CD4-positive, alpha-beta T cell treated with Interleukin-21 for 1 hour (primary cell): ENCODE results near the gene NUP43.
"Not testable (repeated sequence)": the region's sequence is repeated elsewhere in the genome, so short reads cannot be mapped to it uniquely, and the experiment has no call there.

Source experiments
- DNase-seq: peaks from one replicate; pipeline ENCODE4 v3.0.0-alpha.2; 2020

The NUP43 gene

GRCh38 chr6:149746147-149746946 is at the start of gene NUP43:
NUP43 (minus strand) TSS chr6:149746529; CDS start chr6:149746495, 34 bp downstream.
- DNase-seq = peak; percentile 95

- no peak for DNase-seq
These were observed 37.2 kb upstream of the NUP43 start for GRCh38 chr6:149783551-149783950.

GRCh38 chr6:149782337-149782736 is 36.0 kb upstream of the NUP43 start:
- DNase-seq = no peak

- DNase-seq = no peak
These were observed 35.4 kb upstream of the NUP43 start for GRCh38 chr6:149781715-149782114.

- DNase-seq = no peak
These were observed 33.3 kb upstream of the NUP43 start for GRCh38 chr6:149779644-149779963.

GRCh38 chr6:149777624-149778023 is 31.3 kb upstream of the NUP43 start:
- no peak for DNase-seq

GRCh38 chr6:149771925-149772324 is 25.6 kb upstream of the NUP43 start:
- no peak for DNase-seq

GRCh38 chr6:149771185-149771584 is 24.9 kb upstream of the NUP43 start:
- DNase-seq = no peak

GRCh38 chr6:149769676-149770075 is 23.3 kb upstream of the NUP43 start:
- DNase-seq = no peak

- DNase-seq = no peak
These were observed 19.9 kb upstream of the NUP43 start for GRCh38 chr6:149766156-149766769.

- DNase-seq = no peak
These were observed 17.5 kb upstream of the NUP43 start for GRCh38 chr6:149763866-149764265.

GRCh38 chr6:149761438-149761837 is 15.1 kb upstream of the NUP43 start:
- DNase-seq = no peak

- no peak for DNase-seq
These were observed 9.9 kb upstream of the NUP43 start for GRCh38 chr6:149756261-149756636.

GRCh38 chr6:149755300-149756260 is 9.3 kb upstream of the NUP43 start:
- no peak for DNase-seq

- DNase-seq = no peak
These were observed 8.2 kb upstream of the NUP43 start for GRCh38 chr6:149754548-149754947.

GRCh38 chr6:149753374-149753637 is 7.0 kb upstream of the NUP43 start:
- not testable (repeated sequence) for DNase-seq

- no peak for DNase-seq
These were observed 6.5 kb upstream of the NUP43 start for GRCh38 chr6:149752600-149753373.

- not testable (repeated sequence) for DNase-seq
These were observed 5.6 kb upstream of the NUP43 start for GRCh38 chr6:149751920-149752319.

- no peak for DNase-seq
These were observed 4.9 kb upstream of the NUP43 start for GRCh38 chr6:149751239-149751638.

GRCh38 chr6:149750136-149750609 is 3.8 kb upstream of the NUP43 start:
- DNase-seq = peak; percentile 61

- DNase-seq = peak; percentile 92
These were observed 3.3 kb upstream of the NUP43 start, which contains the start of gene PCMT1 for GRCh38 chr6:149749594-149750135. PCMT1 (plus strand) TSS chr6:149749741; CDS start chr6:149749902, 161 bp downstream.

- not testable (repeated sequence) for DNase-seq
These were observed 2.8 kb upstream of the NUP43 start for GRCh38 chr6:149749082-149749593.
